ENCODE data around the gene STAM2. TPM values are rescaled to one million over a fixed set of nuclear protein-coding genes. Genes with fewer than 3 reads are reported as not detected.
"Not testable (repeated sequence)": the region's sequence is repeated elsewhere in the genome, so short reads cannot be mapped to it uniquely, and the experiment has no call there.

Gene STAM2
- total RNA-seq, 1 experiment from 2014 or later: 21.0 TPM

DNA sequence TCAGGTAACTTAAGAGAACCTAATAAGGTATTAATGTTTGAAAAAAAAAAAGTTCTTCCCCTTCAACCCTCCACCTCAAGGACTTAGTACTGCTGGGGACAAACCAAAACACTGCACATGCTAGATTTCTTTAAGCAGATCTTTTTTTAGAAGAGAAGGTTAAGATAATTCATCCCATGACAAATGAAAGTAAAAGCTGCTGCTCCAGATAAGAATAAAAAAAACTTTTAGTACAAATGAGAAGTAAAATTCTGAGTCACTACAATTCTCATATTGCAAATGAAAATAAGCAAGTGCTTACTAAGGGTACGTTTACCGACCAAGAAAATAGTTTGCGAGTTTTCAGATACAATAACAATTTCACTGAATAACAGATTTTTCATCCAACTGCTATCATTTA, 8.9 kb downstream of the STAM2 start:
- peak overlapping the region; percentile 9; the same call in 1 of the 2 replicates for H3K4me2 ChIP-seq (ENCODE audit: low read length)
- ATAC-seq: peak; percentile 37
- 0 out of 2 replicates have a peak, but pooled peaks cover 5% of the 10 kb centered on the region for H4K20me1 ChIP-seq (ENCODE audit: low read length)

DNA sequence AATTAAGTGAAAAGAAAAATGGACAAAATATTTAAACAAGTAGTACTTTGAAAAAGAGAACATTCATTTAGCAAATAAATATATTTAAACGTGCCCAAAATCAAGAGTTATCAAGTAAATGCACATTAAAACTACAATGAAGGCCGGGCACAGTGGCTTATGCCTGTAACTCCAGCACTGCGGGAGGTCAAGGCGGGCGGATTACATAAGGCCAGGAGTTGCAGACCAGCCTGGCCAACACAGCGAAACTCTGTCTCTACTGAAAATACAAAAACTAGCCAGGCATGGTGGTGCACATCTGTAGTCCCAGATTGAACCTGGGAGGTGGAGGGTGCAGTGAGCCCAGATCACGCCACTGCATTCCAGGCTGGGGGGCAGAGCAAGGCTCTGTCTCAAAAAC, 9.8 kb downstream of the STAM2 start:
- POLR2A ChIA-PET (ENCODE audit: unreplicated experiment): no interaction called here

More for the DNA sequence above, 8.9 kb downstream of the STAM2 start:
- BruUV-seq (replicated peaks): no TSS peak
- ChIA-PET POLR2A (ENCODE audit: unreplicated experiment) (no interaction called here), CTCF (interaction anchor here (0.7 kb wide), 1 partner anchor 148 kb away, joined by 4 read pairs; no protein-coding TSS in a partner anchor)
- Histone ChIP-seq H3K4me1 (ENCODE audit: insufficient read depth, low read length) (peaks cover 17% of the 10 kb centered on the region; the same call in 1 of the 2 replicates), H3K36me3 (ENCODE audit: low read depth, low read length) (no peaks in the 10 kb centered on the region), H3K27ac (ENCODE audit: low read length) (no peak overlapping the region), H2AFZ (ENCODE audit: low read length) (no peak overlapping the region), H3F3A (ENCODE audit: low read length, unreplicated experiment) (no peaks in the 10 kb centered on the region), H3K9me3 (ENCODE audit: low read length) (no peaks in the 10 kb centered on the region), H3K27me3 (ENCODE audit: low read length) (no peaks in the 10 kb centered on the region), H3K9me2 (replicated peaks; ENCODE audit: low read length) (no peaks in the 10 kb centered on the region), H3K79me2 (ENCODE audit: low read length) (peaks cover 82% of the 10 kb centered on the region), H3K4me3 (ENCODE audit: low read length) (no peak overlapping the region), H3K9ac (ENCODE audit: low read length) (no peak overlapping the region)
- intact Hi-C loops (cut with micrococcal nuclease): no loop called here
- DNase-seq: peak; percentile 18
- TF ChIP-seq EZH2 (IDR thresholded peaks at IDR 0.05; ENCODE audit: low read length, unreplicated experiment) (no peak), EZH2phosphoT487 (IDR thresholded peaks at IDR 0.05; ENCODE audit: borderline replicate concordance, low read length) (no peak)
- TF ChIP-seq, protein P1, sequence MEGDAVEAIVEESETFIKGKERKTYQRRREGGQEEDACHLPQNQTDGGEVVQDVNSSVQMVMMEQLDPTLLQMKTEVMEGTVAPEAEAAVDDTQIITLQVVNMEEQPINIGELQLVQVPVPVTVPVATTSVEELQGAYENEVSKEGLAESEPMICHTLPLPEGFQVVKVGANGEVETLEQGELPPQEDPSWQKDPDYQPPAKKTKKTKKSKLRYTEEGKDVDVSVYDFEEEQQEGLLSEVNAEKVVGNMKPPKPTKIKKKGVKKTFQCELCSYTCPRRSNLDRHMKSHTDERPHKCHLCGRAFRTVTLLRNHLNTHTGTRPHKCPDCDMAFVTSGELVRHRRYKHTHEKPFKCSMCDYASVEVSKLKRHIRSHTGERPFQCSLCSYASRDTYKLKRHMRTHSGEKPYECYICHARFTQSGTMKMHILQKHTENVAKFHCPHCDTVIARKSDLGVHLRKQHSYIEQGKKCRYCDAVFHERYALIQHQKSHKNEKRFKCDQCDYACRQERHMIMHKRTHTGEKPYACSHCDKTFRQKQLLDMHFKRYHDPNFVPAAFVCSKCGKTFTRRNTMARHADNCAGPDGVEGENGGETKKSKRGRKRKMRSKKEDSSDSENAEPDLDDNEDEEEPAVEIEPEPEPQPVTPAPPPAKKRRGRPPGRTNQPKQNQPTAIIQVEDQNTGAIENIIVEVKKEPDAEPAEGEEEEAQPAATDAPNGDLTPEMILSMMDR (conservative IDR thresholded peaks at IDR 0.05; ENCODE audit: low read depth, low read length): no peak

DNA sequence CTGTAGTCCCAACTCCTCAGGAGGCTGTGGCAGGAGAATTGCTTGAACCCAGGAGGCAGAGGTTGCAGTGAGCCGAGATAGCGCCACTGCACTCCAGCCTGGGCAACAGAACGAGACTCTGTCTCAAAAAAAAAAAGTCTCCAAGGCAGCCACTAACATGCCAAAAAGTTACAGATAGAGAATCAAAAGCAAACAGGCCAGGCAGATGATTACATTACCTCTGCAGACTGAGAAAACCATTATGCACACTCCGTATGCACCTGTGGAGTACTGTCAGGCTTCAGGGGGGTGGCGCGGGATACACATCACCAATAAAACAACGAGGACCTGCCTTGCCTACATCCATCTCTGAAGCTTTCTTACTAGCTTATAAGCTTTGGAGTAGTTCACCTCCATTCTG, 10.3 kb downstream of the STAM2 start:
- no peak overlapping the region for H2AFZ ChIP-seq (ENCODE audit: low read length)
- H3K4me3 ChIP-seq (ENCODE audit: low read length): no peak overlapping the region
- H3K9me2 ChIP-seq (replicated peaks; ENCODE audit: low read length): no peaks in the 10 kb centered on the region
- H3K4me1 ChIP-seq (ENCODE audit: insufficient read depth, low read length): peaks cover 14% of the 10 kb centered on the region; the same call in 1 of the 2 replicates
- no peak overlapping the region for H3K9ac ChIP-seq (ENCODE audit: low read length)
- ChIA-PET POLR2A (ENCODE audit: unreplicated experiment) (no interaction called here), CTCF (no interaction called here)
- no peak for DNase-seq
- peaks cover 70% of the 10 kb centered on the region for H3K79me2 ChIP-seq (ENCODE audit: low read length)
- no TSS peak for BruUV-seq (replicated peaks)
- no peak for TF ChIP-seq EZH2phosphoT487 (IDR thresholded peaks at IDR 0.05; ENCODE audit: borderline replicate concordance, low read length)
- TF ChIP-seq, protein P1 (conservative IDR thresholded peaks at IDR 0.05; ENCODE audit: low read depth, low read length): no peak
- TF ChIP-seq EZH2 (IDR thresholded peaks at IDR 0.05; ENCODE audit: low read length, unreplicated experiment): no peak
- H3K9me3 ChIP-seq (ENCODE audit: low read length): no peaks in the 10 kb centered on the region
- no peaks in the 10 kb centered on the region for H3K36me3 ChIP-seq (ENCODE audit: low read depth, low read length)
- no peak overlapping the region for H3K4me2 ChIP-seq (ENCODE audit: low read length)
- intact Hi-C loops (cut with micrococcal nuclease): no loop called here
- ATAC-seq: no peak
- no peak overlapping the region for H3K27ac ChIP-seq (ENCODE audit: low read length)
- no peaks in the 10 kb centered on the region for H3K27me3 ChIP-seq (ENCODE audit: low read length)
- H3F3A ChIP-seq (ENCODE audit: low read length, unreplicated experiment): no peaks in the 10 kb centered on the region
- 0 out of 2 replicates have a peak, but pooled peaks cover 5% of the 10 kb centered on the region for H4K20me1 ChIP-seq (ENCODE audit: low read length)

More for the DNA sequence above, 9.8 kb downstream of the STAM2 start:
- Histone ChIP-seq H3K9me3 (ENCODE audit: low read length) (no peaks in the 10 kb centered on the region), H3K36me3 (ENCODE audit: low read depth, low read length) (no peaks in the 10 kb centered on the region), H3K4me1 (ENCODE audit: insufficient read depth, low read length) (peaks cover 14% of the 10 kb centered on the region; the same call in 1 of the 2 replicates), H3K4me3 (ENCODE audit: low read length) (no peak overlapping the region), H2AFZ (ENCODE audit: low read length) (no peak overlapping the region), H3F3A (ENCODE audit: low read length, unreplicated experiment) (no peaks in the 10 kb centered on the region), H3K79me2 (ENCODE audit: low read length) (peaks cover 74% of the 10 kb centered on the region), H4K20me1 (ENCODE audit: low read length) (0 out of 2 replicates have a peak, but pooled peaks cover 5% of the 10 kb centered on the region), H3K27ac (ENCODE audit: low read length) (no peak overlapping the region), H3K4me2 (ENCODE audit: low read length) (no peak overlapping the region), H3K9ac (ENCODE audit: low read length) (no peak overlapping the region), H3K27me3 (ENCODE audit: low read length) (no peaks in the 10 kb centered on the region), H3K9me2 (replicated peaks; ENCODE audit: low read length) (no peaks in the 10 kb centered on the region)
- BruUV-seq (replicated peaks): no TSS peak
- DNase-seq: no peak
- ATAC-seq: no peak
- CTCF ChIA-PET: no interaction called here
- TF ChIP-seq EZH2 (IDR thresholded peaks at IDR 0.05; ENCODE audit: low read length, unreplicated experiment) (no peak), EZH2phosphoT487 (IDR thresholded peaks at IDR 0.05; ENCODE audit: borderline replicate concordance, low read length) (no peak)
- TF ChIP-seq, protein P1 (conservative IDR thresholded peaks at IDR 0.05; ENCODE audit: low read depth, low read length): no peak
- intact Hi-C loops (cut with micrococcal nuclease): no loop called here

DNA sequence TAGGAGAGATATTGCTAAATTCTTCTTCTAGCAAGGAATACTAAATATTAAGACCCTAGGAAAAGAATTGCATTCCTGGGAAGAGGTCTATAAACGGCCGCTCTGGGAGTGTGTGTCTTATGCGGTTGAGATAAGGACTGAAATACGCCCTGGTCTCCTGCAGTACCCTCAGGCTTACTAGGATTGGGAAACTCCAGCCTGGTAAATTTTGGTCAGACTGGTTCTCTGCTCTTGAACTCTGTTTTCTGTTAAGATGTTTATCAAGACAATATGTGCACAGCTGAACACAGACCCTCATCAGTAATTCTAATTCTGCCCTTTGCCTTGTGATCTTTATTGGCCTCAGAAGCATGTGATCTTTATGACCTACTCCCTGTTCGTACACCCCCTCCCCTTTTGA, 11.9 kb downstream of the STAM2 start:
- intact Hi-C loops (cut with micrococcal nuclease); POLR2A ChIA-PET (ENCODE audit: unreplicated experiment); ATAC-seq; H3K9ac ChIP-seq (ENCODE audit: low read length); H3K27me3 ChIP-seq (ENCODE audit: low read length); H3K4me2 ChIP-seq (ENCODE audit: low read length); H3F3A ChIP-seq (ENCODE audit: low read length, unreplicated experiment); H3K4me3 ChIP-seq (ENCODE audit: low read length); H3K9me2 ChIP-seq (replicated peaks; ENCODE audit: low read length); H3K27ac ChIP-seq (ENCODE audit: low read length); CTCF ChIA-PET; H3K36me3 ChIP-seq (ENCODE audit: low read depth, low read length); H3K9me3 ChIP-seq (ENCODE audit: low read length); DNase-seq; H4K20me1 ChIP-seq (ENCODE audit: low read length); H3K4me1 ChIP-seq (ENCODE audit: insufficient read depth, low read length); BruUV-seq (replicated peaks); H2AFZ ChIP-seq (ENCODE audit: low read length): not testable (repeated sequence)
- H3K79me2 ChIP-seq (ENCODE audit: low read length): peaks cover 55% of the 10 kb centered on the region
